Raji (cell line): Measurements from ENCODE around the gene LTB4R2.

Experiments
- POLR2A ChIP-seq: IDR thresholded peaks from 2 replicates; pipeline ENCODE4 v1.6.1; 2011; ENCODE audit warnings: low read depth, low read length, control low read depth; ENCODE audit not compliant: insufficient read depth

LTB4R2 gene

DNA sequence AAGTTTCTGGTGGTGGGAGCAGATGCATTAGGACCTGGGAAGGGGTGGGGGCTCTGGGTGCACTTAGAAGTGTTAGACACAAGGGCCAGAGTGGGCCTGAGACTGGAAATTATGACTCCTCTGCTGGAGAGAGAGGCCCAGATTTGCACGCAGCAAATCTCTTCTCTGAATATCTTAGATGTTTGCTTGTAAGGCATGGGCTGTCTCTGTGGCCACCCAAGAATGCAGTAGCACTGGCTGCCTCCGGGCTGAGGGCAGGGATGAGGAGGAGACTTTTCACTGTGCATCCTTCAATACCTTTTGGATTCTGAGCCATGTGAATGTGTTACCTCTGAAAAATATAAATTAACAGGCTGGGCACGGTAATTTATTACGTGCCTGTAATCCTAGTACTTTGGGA is 24.6 kb upstream of the LTB4R2 start:
- no peak for TF ChIP-seq POLR2A

DNA sequence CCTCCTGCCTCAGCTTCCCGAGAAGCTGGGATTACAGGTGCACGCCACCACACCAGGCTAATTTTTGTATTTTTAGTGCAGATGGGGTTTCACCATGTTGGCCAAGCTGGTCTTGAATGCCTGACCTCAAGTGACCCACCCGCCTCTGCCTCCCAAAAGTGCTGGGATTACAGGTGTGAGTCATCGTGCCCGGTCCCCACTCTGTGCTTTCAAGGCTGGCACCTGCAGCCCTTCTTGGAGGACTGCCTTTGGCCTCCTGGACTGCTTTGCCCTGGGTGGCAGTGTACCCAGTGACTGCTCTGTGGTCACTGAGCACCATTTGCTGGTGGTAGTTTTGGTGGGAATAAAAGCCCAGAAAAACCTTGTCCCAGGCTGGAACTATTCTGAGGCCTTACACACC is 22.9 kb upstream of the LTB4R2 start:
- TF ChIP-seq POLR2A: no peak

DNA sequence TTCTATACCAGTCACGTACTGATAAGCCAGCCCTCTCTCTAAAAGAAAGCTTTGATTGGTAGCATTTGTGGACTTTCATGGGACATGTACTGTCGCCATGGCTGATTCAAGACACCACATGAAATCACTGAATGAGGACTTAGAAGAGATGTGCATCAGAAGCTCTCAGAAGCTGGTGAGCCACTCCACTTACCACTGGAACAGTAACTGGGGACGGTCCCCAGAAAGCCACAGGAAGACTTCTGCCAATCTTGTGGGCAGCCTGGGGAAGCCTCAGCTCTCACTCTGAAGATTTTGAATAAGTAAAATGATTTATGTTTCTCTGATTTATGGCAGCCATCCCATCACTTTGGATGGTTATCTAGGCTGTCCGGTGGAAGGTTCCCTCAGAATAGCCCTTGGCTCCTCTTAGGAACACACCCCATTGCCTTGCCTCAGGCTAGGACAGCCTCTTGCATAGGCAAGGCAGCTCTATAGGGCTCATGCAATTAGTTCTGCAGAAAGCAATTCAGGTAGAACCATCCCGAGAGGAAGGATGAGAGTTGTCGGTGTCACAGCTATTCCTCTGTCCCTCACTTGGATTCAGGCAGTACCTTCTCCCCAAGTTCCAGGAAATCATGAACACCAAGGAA is 20.2 kb upstream of the LTB4R2 start:
- TF ChIP-seq POLR2A: no peak

DNA sequence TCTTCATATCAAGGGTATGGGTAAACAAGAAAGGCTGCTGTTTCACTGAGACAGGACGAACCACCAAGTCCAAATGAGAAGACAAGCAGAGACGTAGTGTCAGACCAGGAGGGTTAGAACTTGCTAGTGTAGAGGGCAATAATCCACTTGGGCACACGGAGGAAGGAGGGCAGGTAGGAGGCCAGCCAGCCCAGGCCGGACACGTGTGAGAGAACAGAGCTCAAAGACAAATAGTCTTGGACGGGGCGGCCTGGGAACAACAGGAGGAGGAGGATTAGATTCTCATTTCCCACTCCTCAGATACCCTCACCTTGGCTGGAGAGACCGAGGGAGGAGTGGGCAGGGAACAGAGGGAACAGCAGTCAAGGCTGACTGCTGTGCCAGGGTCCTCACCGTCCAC is 19.2 kb upstream of the LTB4R2 start:
- TF ChIP-seq POLR2A: no peak

DNA sequence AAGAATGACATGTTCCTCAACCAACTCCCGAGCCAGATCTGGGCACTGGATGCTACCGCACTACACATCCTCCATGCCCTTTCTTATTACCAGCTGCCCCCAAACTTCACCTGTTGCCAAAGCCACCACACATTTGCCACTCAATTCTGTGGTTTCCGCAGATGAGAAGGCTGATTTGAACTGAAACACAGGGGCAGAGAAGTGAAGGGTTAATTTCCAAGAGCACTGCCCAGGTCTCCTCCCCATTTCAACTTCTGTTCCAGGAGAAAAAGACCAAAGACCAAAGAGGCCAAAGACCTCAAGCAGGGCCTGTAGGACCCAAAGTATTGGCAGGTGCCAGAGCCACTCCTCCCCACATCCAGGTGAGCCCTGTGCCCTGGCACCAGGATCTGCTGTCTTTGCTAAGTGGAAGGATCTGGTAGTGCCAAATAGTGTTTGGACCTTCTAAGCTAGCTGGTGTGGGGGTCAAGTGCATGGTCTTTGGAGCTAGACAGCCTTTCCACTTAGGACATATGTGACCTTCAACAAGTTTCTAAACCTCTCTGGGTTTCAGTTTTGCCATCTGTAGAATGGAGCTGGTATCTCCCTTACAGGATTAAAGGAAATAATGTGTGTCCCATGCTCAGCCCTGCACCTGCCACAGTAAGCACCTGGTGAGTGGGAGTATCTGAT is 18.4 kb upstream of the LTB4R2 start:
- no peak for TF ChIP-seq POLR2A

DNA sequence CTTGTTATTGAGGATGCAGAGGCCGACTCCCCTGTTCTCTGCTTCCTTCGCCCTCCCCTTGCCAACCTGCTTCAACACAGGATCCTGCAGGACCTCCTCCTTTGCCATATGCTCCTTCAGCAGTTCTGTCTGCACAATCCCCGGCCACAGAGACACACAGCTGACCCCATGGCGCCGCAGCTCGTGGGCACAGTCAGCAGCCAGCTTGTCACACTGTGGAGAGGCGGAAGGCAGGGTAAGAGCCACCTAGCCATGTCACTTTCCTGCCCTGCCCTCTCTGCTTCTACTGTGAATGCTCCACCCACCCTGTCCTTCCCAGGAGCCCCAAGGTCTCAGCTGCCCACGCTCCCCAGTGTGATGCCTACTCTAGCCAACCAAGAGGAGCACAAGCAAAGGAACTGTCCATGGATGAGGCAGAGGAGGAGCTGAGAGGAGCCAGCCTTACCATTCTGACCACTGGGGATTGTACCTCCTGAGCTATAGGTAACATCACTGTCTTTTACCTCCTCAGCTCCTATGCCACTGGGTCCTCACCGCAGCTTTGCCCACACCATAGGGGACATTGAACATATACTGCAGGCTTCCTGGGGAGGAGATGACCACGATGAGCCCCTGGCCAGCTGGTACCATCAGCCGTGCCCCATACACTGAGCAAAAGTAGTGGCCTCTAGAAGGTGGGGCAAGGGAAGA is 17.7 kb upstream of the LTB4R2 start:
- TF ChIP-seq POLR2A: no peak

DNA sequence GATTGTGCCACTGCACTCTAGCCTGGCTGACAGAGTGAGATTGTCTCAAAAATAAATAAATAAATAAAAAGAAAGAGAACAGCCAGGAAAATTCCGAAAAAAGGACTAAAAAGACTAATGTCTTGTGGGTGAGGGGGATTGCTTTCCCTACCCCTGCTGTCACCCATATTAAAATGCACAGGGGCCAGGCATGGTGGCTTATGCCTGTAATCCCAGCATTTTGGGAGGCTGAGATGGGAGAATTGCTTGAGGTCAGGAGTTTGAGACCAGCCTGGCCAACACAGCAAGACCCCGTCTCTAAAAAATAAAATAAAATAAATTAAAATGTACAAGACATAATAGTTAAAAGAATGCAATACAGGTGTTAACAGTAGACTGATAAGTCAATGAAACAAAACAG is 16.4 kb upstream of the LTB4R2 start:
- no peak for TF ChIP-seq POLR2A

DNA sequence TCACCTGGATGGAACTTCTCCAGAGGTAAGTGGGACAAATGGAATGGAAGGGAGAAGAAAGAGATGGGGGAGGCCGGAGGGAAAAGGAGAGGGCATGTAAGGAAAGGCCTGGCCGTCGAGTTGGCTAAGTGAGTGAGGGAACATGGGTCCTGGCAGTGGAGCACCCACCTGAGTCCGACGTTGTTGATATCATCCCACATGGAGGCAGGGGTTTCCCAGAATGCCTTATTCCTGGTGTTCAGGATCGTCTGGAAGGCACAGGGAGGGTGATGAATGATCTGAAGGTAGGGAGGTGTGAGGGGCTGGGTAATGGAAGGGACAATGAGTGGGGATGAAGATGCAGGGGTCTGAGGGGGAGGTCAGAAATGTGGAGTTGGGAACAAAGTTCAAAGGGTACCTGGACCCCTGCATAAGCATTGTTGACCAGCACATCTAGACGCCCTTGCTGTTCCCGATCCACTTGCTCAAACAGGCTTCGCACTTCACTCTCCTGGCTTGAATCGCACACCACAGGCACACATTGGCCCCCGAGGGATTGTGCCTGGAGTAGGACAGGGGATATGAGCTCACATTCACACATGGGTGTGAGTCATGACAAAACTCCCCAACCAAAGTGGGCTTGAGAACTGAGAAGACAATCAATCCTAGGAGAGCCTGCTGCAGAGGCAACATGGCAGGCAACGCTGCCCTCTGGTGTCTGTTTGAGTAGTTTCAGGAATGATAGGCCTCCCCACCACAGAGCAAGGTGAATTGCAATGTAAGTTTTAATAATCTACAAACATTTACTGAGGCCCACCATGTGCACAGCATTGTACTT is 13.4 kb upstream of the LTB4R2 start:
- TF ChIP-seq POLR2A: no peak

DNA sequence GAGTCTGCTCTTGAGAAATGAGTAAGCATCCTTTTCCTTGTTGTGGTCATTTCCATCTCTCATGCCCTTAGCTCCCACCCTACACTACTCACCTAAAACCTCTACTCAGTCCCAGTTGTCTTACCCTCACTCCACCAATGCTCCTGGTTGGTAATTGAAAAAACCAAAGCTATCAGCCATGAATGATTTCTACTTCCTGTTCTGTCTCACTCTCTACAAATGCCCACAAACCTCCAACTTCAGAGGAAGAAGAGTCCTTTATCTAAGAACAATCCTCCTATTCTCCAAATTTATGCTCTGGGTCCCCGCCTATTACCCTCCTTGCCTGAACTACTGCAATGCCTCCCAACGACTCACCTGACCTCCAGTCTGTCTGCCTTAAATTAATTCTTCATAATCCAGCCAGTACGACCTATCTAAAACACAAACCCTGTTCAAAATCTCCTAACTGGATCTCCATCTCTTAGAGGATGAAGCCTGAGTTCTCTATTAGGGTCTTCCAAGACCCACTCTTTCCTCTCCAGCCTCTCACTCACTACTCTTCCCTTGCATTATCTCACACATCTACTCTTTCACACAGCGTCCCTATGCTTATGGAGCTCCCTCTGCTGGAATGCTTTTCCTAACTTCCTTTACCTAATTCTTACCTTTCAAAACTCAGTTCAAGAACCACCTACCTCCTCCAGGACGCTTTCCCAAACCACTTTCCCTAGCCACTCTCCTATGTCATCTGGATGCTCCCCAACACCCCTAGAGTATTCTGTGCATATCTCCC is 12.6 kb upstream of the LTB4R2 start:
- no peak for TF ChIP-seq POLR2A

DNA sequence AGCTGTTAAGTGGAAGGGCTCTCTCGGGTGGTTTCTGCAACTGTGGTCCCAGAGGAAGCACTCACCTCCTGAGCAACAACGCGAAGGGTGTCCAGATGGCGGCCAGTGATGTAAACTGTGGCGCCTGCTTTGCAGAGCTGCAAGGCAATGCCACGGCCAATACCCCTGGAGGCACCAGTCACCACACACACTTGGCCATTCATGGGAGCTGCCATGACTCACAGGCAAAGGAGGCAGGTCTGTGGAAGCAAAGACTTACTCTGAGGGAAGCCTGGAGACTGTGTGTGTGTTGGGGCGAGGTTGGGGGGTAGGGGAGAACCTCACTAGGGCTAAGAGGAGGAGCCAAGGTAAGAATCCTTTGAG is 11.1 kb upstream of the LTB4R2 start:
- no peak for TF ChIP-seq POLR2A

DNA sequence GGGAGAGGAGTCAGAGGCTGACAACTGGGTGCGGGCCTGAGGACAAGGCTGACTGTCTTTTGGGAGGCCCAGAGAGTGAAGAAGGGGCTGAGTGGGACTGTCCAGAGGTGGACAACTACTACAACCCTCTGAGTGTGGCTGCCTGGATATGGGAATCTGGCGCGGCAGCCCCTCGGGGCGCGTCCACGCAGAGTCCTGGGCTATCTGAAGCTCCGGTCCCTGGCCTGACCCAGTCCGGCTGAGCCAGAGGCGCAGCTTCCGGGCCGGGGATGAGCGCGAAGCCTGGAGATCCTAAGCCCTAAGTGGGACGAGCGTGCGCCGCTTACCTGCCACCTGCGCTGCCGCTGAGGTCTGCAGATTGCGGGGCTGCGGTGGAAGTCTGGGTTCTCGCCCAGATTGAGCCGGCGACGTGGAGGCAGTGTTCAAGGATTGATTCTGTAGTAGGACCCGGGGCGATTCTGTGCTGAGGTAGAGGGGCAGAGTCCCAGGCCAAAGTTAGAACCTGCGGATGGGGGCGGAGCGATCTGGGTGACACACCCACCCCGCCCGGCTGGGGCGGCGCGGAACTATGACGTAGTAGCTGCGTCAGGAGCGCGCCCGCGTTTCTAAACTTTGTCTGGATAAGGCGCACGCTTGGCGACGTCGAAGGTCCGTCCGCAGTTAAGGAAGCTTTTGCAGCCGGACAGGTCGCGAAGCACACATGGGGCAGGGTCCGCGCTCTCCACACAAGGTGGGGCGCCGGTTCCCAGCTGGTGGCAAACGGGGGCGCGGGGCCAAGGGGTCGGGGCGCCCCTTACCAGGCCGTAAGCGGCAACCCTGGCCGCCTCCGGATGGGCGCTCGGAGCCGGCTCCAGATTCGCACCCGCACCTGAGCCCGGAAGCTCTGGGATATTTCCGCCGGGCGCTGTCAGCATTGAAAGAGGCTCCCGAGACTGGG is 10.4 kb upstream of the LTB4R2 start, which contains the start of the genes DHRS1 and NOP9:
Gene DHRS1 (minus strand): TSS at position 526 of the 937 bp plus-strand sequence. CDS start 674 bp downstream, outside the sequence.
Gene NOP9 (plus strand): TSS at position 596 of the 937 bp plus-strand sequence. CDS start 105 bp downstream, at position 701.
- peak; percentile 82 for TF ChIP-seq POLR2A

DNA sequence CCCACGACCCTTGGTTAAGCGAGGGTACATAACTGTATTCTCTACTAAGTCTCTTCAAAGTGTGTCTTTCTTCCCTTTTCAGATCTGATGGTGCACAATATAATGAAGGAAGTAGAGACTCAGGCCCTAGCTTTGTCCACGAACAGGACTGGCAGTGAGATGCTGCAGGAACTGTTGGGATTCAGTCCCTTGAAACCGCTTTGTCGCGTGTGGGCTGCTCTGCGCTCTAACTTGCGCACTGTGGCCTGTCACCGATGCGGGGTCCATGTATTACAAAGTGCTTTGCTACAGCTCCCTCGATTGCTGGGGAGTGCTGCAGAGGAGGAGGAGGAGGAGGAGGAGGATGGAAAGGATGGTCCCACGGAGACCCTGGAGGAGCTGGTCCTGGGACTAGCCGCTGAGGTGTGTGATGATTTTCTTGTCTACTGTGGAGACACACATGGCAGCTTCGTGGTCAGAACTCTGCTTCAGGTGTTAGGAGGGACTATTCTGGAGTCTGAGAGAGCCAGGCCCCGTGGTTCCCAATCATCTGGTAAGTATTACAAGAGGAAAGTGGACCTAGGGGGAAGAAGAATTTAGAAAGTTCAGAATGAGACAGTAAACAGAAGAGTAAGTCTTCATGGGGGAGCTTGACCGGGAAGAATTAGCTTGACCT is 9.5 kb upstream of the LTB4R2 start:
- no peak for TF ChIP-seq POLR2A

DNA sequence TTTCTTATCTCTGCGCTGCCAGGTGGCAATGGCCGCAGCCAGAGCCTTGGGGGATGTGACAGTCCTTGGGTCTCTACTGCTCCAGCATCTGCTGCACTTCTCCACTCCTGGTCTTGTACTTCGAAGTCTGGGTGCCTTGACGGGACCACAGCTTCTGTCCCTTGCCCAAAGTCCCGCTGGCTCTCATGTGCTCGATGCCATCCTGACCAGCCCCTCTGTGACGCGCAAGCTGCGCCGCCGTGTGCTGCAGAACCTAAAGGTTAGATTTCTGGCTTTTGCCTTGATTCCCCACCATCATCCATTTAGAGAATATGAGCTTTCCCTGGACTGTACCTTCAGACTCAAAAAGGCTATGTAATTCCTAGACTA is 5.9 kb upstream of the LTB4R2 start:
- no peak for TF ChIP-seq POLR2A
